ENCODE results near the gene AMOTL1. TPM values are rescaled to one million over a fixed set of nuclear protein-coding genes. Genes with fewer than 3 reads are reported as not detected.

AMOTL1 gene
- polyA plus RNA-seq, 1 experiment: 43.7 TPM

DNA sequence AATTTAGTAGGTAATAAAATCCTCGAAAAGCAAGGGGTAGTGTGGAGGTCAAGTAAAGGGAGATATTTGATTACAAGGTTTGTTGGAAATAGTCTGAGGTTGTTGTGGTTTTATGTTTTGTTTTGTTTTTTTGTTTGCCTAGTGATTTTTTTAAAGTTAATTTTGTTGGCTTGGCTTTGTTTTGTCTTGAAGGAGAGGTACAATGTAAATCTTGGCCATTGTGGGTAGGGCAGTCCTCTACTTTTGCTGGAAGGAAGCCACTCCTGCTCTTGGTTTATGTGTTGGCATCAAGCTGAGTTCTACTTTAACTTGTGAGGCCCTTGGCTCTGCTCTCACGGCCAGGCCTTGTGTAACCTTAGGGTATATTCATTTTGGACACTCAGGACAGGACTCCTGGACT lies 3.2 kb downstream of the AMOTL1 start:
- ChIA-PET CTCF (interaction anchor here (0.8 to 1.2 kb wide), 2 partner anchors 15 to 16 kb away, joined by 3 to 5 read pairs; no protein-coding TSS in a partner anchor), POLR2A (no interaction called here)
- peaks cover 4% of the 10 kb centered on the region; the same call in 1 of the 2 replicates for H3K9me3 ChIP-seq (ENCODE audit: control insufficient read depth, insufficient read depth, low read length)
- TF ChIP-seq, protein P1, sequence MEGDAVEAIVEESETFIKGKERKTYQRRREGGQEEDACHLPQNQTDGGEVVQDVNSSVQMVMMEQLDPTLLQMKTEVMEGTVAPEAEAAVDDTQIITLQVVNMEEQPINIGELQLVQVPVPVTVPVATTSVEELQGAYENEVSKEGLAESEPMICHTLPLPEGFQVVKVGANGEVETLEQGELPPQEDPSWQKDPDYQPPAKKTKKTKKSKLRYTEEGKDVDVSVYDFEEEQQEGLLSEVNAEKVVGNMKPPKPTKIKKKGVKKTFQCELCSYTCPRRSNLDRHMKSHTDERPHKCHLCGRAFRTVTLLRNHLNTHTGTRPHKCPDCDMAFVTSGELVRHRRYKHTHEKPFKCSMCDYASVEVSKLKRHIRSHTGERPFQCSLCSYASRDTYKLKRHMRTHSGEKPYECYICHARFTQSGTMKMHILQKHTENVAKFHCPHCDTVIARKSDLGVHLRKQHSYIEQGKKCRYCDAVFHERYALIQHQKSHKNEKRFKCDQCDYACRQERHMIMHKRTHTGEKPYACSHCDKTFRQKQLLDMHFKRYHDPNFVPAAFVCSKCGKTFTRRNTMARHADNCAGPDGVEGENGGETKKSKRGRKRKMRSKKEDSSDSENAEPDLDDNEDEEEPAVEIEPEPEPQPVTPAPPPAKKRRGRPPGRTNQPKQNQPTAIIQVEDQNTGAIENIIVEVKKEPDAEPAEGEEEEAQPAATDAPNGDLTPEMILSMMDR (IDR thresholded peaks at IDR 0.05; ENCODE audit: low read depth, low read length): no peak
- DNase-seq (ENCODE audit: low read depth, low spot score): no peak
- H3K27ac ChIP-seq (ENCODE audit: low read depth, low read length): no peak overlapping the region
- H3K4me3 ChIP-seq (ENCODE audit: low read depth, low read length): no peak overlapping the region
- no peaks in the 10 kb centered on the region for H3K27me3 ChIP-seq (ENCODE audit: control insufficient read depth, insufficient read depth, low read length)

GRCh38 chr11:94771951-94772350 lies 3.8 kb downstream of the AMOTL1 start:
- CTCF ChIA-PET: interaction anchor here (0.8 to 1.2 kb wide), 2 partner anchors 14 to 16 kb away, joined by 3 to 5 read pairs; no protein-coding TSS in a partner anchor
- no peak for DNase-seq (ENCODE audit: low read depth, low spot score)
- TF ChIP-seq, protein P1 (IDR thresholded peaks at IDR 0.05; ENCODE audit: low read depth, low read length): no peak
- H3K27me3 ChIP-seq (ENCODE audit: control insufficient read depth, insufficient read depth, low read length): no peaks in the 10 kb centered on the region
- peaks cover 4% of the 10 kb centered on the region; the same call in 1 of the 2 replicates for H3K9me3 ChIP-seq (ENCODE audit: control insufficient read depth, insufficient read depth, low read length)
- POLR2A ChIA-PET: no interaction called here
- no peak overlapping the region for H3K27ac ChIP-seq (ENCODE audit: low read depth, low read length)
- H3K4me3 ChIP-seq (ENCODE audit: low read depth, low read length): no peak overlapping the region

DNA sequence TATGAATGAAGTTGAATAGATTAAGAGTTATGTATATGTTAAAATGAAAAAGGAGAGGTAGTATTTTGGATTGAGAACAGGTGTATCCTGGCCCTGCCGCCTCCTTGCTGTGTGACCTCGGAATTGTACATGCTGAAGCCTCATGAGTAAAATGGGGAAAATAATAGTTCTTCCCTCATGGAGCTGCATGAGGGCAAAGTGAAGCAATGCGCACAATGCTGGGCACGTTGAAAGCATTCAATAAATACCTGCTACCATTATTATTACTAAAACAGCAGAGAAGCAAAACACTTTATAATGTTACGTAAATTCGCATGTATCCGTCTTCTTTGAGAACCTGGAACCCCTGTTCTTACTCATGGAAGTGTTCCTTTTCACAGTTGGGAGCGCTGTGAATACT lies 5.7 kb downstream of the AMOTL1 start:
- no peaks in the 10 kb centered on the region; the same call in 1 of the 2 replicates for H3K9me3 ChIP-seq (ENCODE audit: control insufficient read depth, insufficient read depth, low read length)
- H3K27ac ChIP-seq (ENCODE audit: low read depth, low read length): no peak overlapping the region
- H3K27me3 ChIP-seq (ENCODE audit: control insufficient read depth, insufficient read depth, low read length): no peaks in the 10 kb centered on the region
- ChIA-PET CTCF (interaction anchor here (1.2 to 1.4 kb wide), 3 partner anchors 11 to 195 kb away, joined by 4 to 14 read pairs (median 4); no protein-coding TSS in a partner anchor), POLR2A (no interaction called here)
- no peak overlapping the region for H3K4me3 ChIP-seq (ENCODE audit: low read depth, low read length)
- no peak for DNase-seq (ENCODE audit: low read depth, low spot score)
- TF ChIP-seq, protein P1 (IDR thresholded peaks at IDR 0.05; ENCODE audit: low read depth, low read length): no peak

DNA sequence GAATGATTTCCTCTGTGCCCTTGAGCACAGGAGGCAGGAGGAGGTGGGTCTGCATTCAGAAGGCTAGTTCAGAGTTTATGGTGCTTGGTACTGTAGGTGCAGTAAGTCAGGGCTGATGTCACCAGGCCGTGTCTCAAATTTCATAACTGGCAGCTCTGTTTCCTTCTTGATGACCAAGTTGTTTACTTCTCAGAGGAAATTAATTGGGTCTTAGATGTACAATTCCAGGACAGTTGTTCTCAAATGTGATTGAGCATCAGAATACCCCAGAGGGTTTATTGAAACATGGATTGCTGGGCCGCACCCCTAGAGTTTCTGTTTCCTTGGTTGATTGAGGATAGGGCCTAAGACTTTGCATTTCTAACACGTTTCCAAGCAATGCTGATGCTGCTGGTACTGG lies 6.2 kb downstream of the AMOTL1 start:
- POLR2A ChIA-PET: no interaction called here
- Histone ChIP-seq H3K27ac (ENCODE audit: low read depth, low read length) (no peak overlapping the region), H3K4me3 (ENCODE audit: low read depth, low read length) (no peak overlapping the region), H3K27me3 (ENCODE audit: control insufficient read depth, insufficient read depth, low read length) (no peaks in the 10 kb centered on the region), H3K9me3 (ENCODE audit: control insufficient read depth, insufficient read depth, low read length) (no peaks in the 10 kb centered on the region)
- CTCF ChIA-PET: interaction anchor here (1.2 to 1.4 kb wide), 3 partner anchors 11 to 194 kb away, joined by 4 to 14 read pairs (median 4); no protein-coding TSS in a partner anchor
- TF ChIP-seq, protein P1 (IDR thresholded peaks at IDR 0.05; ENCODE audit: low read depth, low read length): no peak
- DNase-seq (ENCODE audit: low read depth, low spot score): no peak

DNA sequence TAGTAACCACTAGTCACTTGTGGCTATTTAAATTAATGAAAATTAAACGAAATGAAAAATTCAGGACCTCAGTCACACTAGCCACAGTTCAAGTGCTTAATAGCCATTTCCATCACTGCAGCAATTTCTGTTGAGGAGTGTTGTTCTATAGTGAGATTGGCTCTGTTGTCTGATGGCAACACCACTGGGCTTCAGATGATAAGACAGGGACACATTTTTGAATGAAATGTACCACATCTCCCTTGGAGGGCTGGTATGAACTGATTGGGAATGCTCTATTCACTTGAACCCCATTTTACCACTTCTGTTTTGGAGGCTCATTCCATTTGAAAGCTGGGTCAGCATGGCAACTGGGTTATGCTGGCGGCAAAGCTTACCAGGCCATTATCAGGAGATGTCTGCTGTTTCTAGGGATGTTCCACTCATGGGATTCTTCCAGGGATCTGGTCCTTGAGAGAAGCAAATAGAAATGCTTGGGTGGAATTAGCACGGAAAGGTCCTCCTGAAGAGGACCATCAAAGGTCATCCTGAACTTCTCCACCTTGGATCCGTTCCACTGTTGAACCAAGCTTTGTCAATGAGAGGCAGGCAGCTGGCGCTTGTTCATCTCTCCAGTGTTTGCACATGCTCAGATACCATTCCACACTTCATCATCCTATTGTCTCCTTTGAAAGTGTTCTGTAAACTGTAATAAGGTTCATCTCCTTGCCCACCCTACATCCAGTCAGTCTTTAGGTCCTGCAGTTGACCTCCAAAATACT lies 7.6 kb downstream of the AMOTL1 start:
- Histone ChIP-seq H3K27me3 (ENCODE audit: control insufficient read depth, insufficient read depth, low read length) (no peaks in the 10 kb centered on the region), H3K9me3 (ENCODE audit: control insufficient read depth, insufficient read depth, low read length) (no peaks in the 10 kb centered on the region), H3K4me3 (ENCODE audit: low read depth, low read length) (no peak overlapping the region), H3K27ac (ENCODE audit: low read depth, low read length) (no peak overlapping the region)
- CTCF ChIA-PET: interaction anchor here (0.9 to 2.1 kb wide), 3 partner anchors 9 to 123 kb away, joined by 3 to 20 read pairs (median 4); no protein-coding TSS in a partner anchor
- TF ChIP-seq, protein P1 (IDR thresholded peaks at IDR 0.05; ENCODE audit: low read depth, low read length): no peak
- DNase-seq (ENCODE audit: low read depth, low spot score): no peak
- POLR2A ChIA-PET: no interaction called here

All from AG04450 (cell line).